ENCODE data around the gene GPR78.

DNA sequence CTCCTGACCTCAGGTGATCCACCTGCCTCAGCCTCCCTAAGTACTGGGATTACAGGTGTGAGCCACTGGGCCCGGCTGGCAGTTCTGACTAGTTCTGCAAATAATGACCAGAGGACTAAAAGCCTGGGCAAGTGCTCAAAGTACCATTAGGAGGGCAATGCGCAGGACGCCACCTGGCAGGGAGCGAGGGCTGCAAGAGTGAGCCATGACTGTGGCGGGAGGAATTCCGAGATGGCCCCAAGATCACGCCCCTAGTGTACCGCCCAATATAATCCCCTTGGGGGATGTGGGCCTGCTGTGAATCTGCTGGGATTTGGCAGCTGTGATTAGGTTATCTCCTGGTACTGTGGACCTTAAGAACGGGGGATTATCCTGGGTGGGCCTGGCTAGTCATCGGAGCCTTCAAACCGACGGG, 26.2 kb upstream of the GPR78 start:
- TF ChIP-seq, protein P1, sequence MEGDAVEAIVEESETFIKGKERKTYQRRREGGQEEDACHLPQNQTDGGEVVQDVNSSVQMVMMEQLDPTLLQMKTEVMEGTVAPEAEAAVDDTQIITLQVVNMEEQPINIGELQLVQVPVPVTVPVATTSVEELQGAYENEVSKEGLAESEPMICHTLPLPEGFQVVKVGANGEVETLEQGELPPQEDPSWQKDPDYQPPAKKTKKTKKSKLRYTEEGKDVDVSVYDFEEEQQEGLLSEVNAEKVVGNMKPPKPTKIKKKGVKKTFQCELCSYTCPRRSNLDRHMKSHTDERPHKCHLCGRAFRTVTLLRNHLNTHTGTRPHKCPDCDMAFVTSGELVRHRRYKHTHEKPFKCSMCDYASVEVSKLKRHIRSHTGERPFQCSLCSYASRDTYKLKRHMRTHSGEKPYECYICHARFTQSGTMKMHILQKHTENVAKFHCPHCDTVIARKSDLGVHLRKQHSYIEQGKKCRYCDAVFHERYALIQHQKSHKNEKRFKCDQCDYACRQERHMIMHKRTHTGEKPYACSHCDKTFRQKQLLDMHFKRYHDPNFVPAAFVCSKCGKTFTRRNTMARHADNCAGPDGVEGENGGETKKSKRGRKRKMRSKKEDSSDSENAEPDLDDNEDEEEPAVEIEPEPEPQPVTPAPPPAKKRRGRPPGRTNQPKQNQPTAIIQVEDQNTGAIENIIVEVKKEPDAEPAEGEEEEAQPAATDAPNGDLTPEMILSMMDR (IDR thresholded peaks at IDR 0.05): no peak
- no peak for TF ChIP-seq POLR2A (IDR thresholded peaks at IDR 0.05)

All from sigmoid colon (tissue), 3 donors.